Subcutaneous adipose tissue (tissue), 4 donors: ENCODE results near the gene ITPKB. TPM values are rescaled to one million over a fixed set of nuclear protein-coding genes. Genes with fewer than 3 reads are reported as not detected.

ENCODE experiments used
- total RNA-seq, 4 donors: library from RNA; depleted of rRNA; stranded (reverse); fragments of >200 nt; gene quantifications; one replicate each; pipeline ENCODE4 v1.1.0, GENCODE V29; 2016
- TF ChIP-seq, protein P1 (sequence below): fragments of 450-650 bp; IDR thresholded peaks from one replicate; pipeline ENCODE4 v1.5.1; 2016; ENCODE audit warnings: low read depth, mild to moderate bottlenecking, control low read depth, antibody characterized with exemption, moderate library complexity

The ITPKB gene
- total RNA-seq, 4 donors from 2014 or later: 16.6 to 72.5 (median 28.1) TPM

DNA sequence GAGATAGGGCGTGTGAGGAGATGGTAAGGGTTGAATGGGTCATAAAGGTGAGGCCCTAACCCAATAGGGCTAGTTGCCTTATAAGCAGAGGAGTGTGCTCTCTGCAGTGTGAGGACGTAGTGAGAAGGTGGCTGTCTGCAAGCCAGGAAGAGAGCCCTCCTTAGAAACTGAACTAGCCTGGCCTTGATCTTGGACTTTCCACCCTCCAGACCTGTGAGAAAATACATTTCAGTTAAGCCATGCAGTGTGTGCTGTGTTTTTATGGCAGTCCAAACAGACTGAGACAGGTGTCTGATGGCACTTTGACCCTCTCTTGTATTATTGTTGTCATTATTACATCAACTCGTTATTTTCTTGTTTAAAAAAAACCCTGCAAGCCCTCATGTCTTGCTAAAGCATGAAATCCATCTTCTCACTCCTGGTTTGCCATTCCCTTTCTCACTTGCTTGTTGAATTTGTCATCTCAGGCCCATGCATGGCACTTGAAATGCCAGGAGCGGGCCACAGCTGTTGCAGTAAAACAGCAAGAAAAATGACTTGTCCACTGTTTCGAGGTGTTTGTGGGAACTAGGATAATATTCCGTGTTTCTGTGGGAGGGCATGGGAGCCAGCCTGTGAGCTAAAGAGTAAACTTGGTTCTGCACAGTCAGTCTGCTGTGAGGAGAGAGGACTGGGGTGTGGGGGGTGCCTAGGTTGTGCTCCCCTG, 111.9 kb downstream of the ITPKB start:
- TF ChIP-seq, protein P1, sequence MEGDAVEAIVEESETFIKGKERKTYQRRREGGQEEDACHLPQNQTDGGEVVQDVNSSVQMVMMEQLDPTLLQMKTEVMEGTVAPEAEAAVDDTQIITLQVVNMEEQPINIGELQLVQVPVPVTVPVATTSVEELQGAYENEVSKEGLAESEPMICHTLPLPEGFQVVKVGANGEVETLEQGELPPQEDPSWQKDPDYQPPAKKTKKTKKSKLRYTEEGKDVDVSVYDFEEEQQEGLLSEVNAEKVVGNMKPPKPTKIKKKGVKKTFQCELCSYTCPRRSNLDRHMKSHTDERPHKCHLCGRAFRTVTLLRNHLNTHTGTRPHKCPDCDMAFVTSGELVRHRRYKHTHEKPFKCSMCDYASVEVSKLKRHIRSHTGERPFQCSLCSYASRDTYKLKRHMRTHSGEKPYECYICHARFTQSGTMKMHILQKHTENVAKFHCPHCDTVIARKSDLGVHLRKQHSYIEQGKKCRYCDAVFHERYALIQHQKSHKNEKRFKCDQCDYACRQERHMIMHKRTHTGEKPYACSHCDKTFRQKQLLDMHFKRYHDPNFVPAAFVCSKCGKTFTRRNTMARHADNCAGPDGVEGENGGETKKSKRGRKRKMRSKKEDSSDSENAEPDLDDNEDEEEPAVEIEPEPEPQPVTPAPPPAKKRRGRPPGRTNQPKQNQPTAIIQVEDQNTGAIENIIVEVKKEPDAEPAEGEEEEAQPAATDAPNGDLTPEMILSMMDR: no peak

GRCh38 chr1:226626577-226626956, 112.5 kb downstream of the ITPKB start:
- TF ChIP-seq, protein P1: no peak

- TF ChIP-seq, protein P1: no peak
Measured at GRCh38 chr1:226625832-226626576, 113.1 kb downstream of the ITPKB start.

- TF ChIP-seq, protein P1: no peak
Measured at GRCh38 chr1:226625326-226625725, 113.8 kb downstream of the ITPKB start.

GRCh38 chr1:226624526-226624925, 114.6 kb downstream of the ITPKB start:
- TF ChIP-seq, protein P1: no peak

- TF ChIP-seq, protein P1: no peak
Measured at GRCh38 chr1:226622012-226622411, 117.1 kb downstream of the ITPKB start.

- TF ChIP-seq, protein P1: no peak
Measured at GRCh38 chr1:226619031-226619430, 120.1 kb downstream of the ITPKB start.
